ENCODE measurements around the gene IL13RA1.

- TF ChIP-seq, protein P1, sequence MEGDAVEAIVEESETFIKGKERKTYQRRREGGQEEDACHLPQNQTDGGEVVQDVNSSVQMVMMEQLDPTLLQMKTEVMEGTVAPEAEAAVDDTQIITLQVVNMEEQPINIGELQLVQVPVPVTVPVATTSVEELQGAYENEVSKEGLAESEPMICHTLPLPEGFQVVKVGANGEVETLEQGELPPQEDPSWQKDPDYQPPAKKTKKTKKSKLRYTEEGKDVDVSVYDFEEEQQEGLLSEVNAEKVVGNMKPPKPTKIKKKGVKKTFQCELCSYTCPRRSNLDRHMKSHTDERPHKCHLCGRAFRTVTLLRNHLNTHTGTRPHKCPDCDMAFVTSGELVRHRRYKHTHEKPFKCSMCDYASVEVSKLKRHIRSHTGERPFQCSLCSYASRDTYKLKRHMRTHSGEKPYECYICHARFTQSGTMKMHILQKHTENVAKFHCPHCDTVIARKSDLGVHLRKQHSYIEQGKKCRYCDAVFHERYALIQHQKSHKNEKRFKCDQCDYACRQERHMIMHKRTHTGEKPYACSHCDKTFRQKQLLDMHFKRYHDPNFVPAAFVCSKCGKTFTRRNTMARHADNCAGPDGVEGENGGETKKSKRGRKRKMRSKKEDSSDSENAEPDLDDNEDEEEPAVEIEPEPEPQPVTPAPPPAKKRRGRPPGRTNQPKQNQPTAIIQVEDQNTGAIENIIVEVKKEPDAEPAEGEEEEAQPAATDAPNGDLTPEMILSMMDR (IDR thresholded peaks at IDR 0.05 in 4 of 5, conservative IDR thresholded peaks at IDR 0.05 in 1 of 5): no peak
- peak in 1 of 2 donors; percentile 5 for TF ChIP-seq POLR2A (IDR thresholded peaks at IDR 0.05)
Observed at GRCh38 chrX:118727686-118728339, 407 bp downstream of the IL13RA1 start.
